WI38 (cell line): ENCODE measurements around the gene MACROD2.

ENCODE experiments used
- H3K4me3 ChIP-seq: 2 replicates; pipeline ENCODE4 v1.5.1; 2011; ENCODE audit warnings: low read depth, mild to moderate bottlenecking, control low read depth, low read length
- TF ChIP-seq, protein P1 (sequence below): IDR thresholded peaks from 2 replicates; pipeline ENCODE4 v1.5.1; 2012; ENCODE audit warnings: low read depth, mild to moderate bottlenecking, control low read depth, low read length

The MACROD2 gene

DNA sequence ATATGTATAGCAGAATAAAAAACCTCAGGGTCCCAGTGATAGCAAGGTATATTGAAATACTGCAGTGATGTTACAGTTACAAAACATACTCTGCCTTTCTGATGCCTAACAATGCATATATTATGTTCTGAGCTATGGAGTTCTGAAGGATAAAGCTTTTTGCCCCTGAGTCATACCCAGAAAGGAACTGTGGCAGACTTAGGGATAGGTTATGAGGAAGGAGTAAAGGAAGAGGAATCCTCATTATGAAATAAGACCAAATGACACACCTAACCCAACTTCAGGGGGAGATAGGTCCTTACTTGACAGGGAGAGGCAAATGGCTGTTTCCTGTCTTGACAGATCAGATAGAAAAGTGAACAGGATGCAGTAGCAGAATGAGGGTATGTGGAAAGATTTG is 1282.7 kb downstream of the MACROD2 start:
- H3K4me3 ChIP-seq, result no peak overlapping the region
- TF ChIP-seq, protein P1, sequence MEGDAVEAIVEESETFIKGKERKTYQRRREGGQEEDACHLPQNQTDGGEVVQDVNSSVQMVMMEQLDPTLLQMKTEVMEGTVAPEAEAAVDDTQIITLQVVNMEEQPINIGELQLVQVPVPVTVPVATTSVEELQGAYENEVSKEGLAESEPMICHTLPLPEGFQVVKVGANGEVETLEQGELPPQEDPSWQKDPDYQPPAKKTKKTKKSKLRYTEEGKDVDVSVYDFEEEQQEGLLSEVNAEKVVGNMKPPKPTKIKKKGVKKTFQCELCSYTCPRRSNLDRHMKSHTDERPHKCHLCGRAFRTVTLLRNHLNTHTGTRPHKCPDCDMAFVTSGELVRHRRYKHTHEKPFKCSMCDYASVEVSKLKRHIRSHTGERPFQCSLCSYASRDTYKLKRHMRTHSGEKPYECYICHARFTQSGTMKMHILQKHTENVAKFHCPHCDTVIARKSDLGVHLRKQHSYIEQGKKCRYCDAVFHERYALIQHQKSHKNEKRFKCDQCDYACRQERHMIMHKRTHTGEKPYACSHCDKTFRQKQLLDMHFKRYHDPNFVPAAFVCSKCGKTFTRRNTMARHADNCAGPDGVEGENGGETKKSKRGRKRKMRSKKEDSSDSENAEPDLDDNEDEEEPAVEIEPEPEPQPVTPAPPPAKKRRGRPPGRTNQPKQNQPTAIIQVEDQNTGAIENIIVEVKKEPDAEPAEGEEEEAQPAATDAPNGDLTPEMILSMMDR, result no peak

DNA sequence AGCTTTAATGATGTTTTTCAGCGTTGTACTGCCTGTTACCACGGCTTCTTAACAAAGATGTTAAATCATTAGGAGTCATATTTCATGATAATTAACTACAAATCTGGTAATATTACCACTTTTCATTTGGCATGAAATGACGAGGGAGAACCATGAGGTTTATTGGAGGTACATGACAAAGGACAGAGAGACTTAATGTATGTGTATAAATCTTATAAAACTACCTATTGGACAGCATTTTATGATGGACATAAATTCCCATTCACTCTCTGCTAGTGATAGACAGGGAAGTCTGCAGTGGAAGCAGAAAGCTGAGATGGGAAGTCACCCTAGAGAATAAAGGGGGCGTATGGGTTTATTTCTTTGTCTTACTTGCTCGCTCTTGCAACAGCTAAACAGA is 1292.0 kb downstream of the MACROD2 start:
- TF ChIP-seq, protein P1, result no peak

GRCh38 chr20:15288106-15288505 is 1292.8 kb downstream of the MACROD2 start:
- TF ChIP-seq, protein P1, result no peak
- no peak overlapping the region for H3K4me3 ChIP-seq

More for the DNA sequence above, 1292.0 kb downstream of the MACROD2 start:
- no peak overlapping the region for H3K4me3 ChIP-seq

GRCh38 chr20:15289337-15289736 is 1294.0 kb downstream of the MACROD2 start:
- TF ChIP-seq, protein P1, result no peak
- no peak overlapping the region for H3K4me3 ChIP-seq

DNA sequence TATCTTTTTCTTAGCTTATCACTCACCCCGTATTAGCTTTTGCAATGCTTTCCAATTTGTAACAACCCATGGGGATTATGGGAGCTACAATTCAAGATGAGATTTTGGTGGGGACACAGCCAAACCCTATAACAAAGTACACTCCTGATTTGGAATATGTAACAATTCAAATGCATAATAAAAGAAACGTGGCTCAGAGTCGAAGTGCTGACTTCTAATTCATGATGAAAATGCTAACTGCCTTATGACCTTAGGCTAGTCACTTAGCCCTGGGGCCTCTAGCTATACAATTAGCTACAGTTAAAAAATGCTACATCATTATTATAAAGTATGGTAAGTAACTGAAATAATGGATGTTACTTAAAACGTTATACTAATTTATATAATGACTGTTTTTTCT is 1297.1 kb downstream of the MACROD2 start:
- H3K4me3 ChIP-seq, result no peak overlapping the region
- TF ChIP-seq, protein P1, result no peak

GRCh38 chr20:15296422-15296821 is 1301.1 kb downstream of the MACROD2 start:
- TF ChIP-seq, protein P1, result no peak
- H3K4me3 ChIP-seq, result no peak overlapping the region

GRCh38 chr20:15297059-15297875 is 1302.0 kb downstream of the MACROD2 start:
- TF ChIP-seq, protein P1, result no peak
- no peak overlapping the region for H3K4me3 ChIP-seq
